ENCODE results near the gene RAB28. TPM values are rescaled to one million over a fixed set of nuclear protein-coding genes. Genes with fewer than 3 reads are reported as not detected.

RAB28 gene
- 10 to 100 TPM; 14.9 to 22.1 (median 18.8) TPM for polyA plus RNA-seq (ENCODE audit: insufficient read length in 10 of 10)
- long read RNA-seq, donor 1, partial matches to known transcripts, result 0 of 3 reads
- long read RNA-seq, donor 1, other reads (novel, unspliced or antisense), result 0 of 3 reads
- long read RNA-seq, donor 2, partial matches to known transcripts, result 0 of 2 reads
- long read RNA-seq, donor 2, other reads (novel, unspliced or antisense), result 0 of 2 reads
- long read RNA-seq, donor 3, result 0 reads
- long read RNA-seq, donor 4, partial matches to known transcripts, result 0 of 3 reads
- long read RNA-seq, donor 4, other reads (novel, unspliced or antisense), result 0 of 3 reads
- long read RNA-seq, donor 5, transcript RAB28-202 (7 exons, 1,715 nt), result major isoform, 6 of 6 reads
- long read RNA-seq, donor 5, partial matches to known transcripts, result 0 of 6 reads
- long read RNA-seq, donor 5, other reads (novel, unspliced or antisense), result 0 of 6 reads
- long read RNA-seq, donor 6, partial matches to known transcripts, result 0 of 5 reads
- long read RNA-seq, donor 6, other reads (novel, unspliced or antisense), result 0 of 5 reads
- long read RNA-seq, donor 7, partial matches to known transcripts, result 0 of 3 reads
- long read RNA-seq, donor 7, other reads (novel, unspliced or antisense), result 0 of 3 reads
- long read RNA-seq, donor 8, transcript RAB28-202 (7 exons, 1,715 nt), result major isoform, 5 of 12 reads
- long read RNA-seq, donor 8, partial matches to known transcripts, result 7 of 12 reads
- long read RNA-seq, donor 8, other reads (novel, unspliced or antisense), result 0 of 12 reads
- long read RNA-seq, donor 9, result 0 reads

DNA sequence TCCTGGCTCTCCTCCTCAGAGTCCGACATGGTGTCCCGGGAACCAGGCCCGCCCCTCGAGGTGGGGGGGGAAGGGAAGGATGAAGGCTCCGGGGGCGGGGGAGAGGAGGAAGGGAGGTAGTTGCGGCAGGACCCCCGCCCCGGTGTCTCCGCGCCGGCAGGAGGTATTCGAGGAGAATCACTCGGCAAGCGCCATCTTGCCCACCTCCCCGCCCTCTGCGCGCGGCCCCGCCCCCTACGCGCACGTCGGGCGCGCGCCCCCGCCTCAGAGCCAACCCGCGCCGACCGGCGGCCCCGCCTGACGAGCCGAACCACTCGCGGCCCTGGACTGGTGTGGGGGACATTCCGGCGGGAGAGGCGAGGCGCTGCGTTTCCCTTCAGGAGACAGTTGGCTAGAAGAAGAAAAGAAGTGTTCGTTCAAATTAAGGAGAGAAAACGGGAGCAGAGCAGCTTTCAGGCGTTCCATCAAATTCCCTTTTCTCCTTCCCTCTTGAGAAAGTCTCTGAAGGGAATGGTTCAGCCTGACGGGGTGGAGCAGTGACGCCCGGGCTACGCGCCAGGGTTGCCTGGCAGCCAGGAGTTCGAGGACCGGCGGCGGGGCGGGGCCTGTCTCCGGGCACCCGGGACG lies at the start of gene RAB28:
TSS of gene RAB28 (minus strand) at position 219 of the 627 bp plus-strand sequence.
- peak; percentile 95 to 98 (median 98) for DNase-seq

DNA sequence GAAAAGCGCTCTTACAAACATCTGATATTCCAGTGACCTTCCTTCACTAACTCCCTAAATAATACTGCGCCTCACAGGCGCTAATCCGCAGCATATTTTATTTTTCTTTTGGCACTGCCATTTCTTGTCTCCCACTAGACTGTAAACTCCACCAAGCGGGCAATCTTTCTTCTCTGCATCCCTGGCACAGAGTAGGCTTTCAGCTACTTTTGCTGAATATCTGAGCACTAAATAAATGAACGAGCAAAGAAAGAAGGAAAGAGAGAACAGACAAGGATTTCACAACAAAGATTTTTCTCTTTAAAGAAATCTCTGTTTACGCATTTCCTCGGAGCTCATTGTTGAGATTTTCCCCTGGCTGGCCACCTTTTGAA lies 47.5 kb upstream of the RAB28 start:
- no peak for DNase-seq

DNA sequence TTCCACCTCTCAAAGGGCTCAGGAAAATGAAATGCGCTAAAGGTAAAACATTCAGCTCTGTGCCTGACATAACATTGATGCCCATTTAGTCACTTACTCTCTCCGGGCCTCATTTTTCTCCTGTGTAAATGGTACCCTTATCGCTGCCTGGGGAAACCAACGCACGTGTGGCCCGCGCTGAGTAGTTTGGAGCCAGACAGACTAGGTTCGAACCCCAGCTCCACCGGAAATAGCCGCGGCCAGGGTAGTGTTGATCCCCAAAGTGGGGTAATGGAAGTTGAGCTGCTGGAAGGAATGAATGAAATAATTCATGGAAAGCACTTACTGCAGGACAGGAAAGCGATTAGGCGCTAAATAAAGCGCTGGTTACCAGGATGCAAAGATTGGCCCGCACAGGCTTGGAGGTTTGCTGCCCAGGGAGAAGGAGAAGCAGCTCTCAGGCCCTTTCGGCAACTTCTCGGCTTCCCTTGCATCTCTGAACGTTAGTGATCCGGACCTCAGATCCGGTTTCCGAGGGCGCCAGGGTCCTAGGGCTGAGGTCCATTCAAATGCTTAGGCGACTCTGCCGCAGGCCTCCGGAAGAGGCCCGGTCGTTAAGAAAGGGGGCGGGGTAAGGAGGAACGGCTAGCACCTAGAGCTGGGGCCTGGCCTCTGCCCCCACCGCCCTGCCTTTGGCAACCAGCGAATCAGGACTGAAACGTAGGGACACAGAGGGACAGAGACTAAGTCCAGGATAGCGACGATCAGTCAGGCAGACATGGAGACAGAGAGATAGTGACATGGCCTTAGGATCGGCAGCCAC lies 46.9 kb upstream of the RAB28 start:
- no peak for DNase-seq

DNA sequence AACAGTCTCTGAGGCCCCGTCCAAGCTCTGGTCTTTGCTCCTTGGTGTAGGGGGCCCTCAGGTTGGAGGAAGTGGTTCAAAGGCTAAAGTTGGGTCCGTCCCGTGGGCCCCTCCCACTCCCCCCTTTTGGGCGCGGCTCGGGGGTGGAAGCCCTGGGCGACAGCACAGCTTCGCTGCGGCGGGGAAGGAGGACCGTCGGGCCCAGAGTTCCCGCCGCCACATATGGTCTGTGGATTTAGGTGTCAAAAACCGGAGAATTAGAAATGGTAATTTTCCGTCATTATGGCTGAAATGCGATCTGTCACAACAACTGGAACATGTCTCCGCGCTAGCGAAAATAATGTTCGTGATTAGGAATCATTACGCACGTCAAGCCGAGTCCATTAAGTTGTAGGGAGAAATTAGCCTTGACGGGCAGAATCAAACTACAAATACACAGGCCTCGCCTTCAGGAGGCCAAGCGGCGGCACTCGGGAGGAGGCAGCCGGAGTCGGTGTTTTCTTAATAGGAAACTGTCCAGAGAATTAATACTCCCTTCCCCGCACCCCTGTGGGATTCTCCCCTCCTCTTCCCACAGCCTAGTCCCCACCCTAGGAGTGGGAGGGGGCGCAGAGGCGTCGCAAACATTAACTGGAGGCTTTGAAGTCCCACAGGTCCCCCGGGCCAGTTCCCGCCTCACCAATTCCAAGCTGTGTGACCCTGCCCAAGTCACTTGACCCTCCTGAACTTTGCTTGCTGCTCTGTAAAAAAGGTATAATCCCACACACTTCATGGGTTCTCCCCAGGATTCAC lies 45.2 kb upstream of the RAB28 start:
- DNase-seq, result no peak

DNA sequence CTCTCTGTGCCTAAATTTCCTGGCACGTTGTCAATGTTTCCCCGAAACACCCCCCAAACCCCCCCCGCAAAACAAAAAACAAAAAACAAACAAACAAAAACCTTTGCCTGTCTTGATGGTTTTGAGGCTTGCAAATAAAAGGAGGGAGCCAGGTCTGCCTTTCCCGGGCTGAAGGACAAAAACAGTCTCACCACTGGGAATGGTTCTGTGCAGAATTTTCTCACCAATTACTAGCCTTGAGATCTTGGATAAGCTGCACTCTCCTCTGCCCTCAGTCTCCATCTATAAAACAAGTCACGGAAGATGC lies 44.6 kb upstream of the RAB28 start:
- no peak for DNase-seq

DNA sequence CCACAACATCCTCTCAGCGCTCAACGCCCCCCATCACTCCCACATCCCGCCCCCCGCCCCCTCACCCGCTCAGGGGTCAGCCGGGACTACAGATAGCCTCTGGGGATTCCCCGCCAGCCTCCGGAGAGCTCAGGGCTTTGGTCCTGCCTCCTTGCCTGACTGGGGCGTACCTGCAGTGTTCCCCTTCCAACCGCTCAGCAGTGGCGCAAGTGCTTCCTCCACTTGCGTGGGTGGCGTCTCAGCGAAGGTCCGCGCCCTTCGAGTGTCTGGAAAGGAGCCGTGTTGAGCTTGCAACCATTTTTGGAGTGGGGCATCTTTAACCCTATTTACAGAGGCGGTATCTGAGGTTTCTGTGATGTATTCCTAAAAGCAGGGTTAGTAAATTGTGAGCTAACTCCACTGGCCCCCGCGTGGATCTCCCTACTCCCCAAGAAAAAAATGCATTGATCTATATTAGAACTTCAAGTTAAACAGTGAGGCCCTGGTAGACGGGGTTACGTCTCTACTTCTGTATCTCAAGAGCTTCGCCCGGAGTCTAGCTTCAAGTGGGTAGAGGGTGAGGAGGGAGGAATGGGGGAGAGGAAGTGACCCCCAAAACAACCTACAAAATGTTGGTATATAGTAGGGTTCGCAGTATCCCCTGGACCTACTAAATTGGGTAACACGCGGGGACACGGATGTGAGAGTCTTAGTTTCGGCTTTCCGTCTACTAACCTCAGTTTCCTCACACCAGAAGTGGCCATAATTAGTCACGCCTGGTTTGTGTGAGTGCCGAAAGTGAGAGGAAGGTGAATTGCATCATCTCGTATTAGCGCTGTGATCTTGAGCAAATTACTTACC lies 44.1 kb upstream of the RAB28 start:
- DNase-seq, result no peak

DNA sequence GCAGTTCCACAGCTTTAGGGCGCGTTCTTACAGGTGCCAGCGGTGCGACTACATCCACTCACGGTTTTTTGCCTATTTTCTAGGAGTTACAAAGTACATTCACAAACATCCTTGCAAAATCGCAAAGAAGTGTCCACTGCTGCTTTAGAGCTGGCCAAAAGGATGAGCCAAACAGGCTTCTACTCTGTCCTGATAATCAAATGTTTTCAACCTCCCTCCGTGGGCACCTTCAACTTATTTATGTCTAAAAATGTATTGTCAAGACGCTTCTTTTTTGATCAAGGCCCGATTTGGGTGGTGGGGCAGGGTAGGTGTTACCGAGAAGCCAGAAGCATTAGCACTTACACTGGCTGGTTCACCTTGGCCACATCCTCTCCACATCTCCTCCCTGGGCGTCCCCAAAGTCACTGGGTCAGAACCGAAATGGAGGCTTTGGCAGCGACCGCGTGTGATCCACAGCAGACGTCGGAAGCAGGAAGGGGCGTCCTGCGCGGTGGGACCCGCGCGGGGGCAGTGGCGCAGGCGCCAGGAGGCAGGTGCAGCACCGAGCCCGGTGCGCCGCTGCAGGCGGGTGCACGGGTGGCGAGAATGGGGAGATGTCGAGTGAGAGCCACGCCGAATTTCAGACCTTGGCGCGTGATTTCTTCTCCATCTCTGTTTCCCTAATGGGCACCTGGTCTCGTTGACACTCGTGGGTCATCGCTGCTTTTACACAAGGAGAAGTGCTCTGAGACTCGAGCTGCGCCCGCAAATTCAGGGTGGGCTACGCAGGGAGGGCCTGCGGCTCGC lies 43.2 kb upstream of the RAB28 start:
- DNase-seq, result no peak

DNA sequence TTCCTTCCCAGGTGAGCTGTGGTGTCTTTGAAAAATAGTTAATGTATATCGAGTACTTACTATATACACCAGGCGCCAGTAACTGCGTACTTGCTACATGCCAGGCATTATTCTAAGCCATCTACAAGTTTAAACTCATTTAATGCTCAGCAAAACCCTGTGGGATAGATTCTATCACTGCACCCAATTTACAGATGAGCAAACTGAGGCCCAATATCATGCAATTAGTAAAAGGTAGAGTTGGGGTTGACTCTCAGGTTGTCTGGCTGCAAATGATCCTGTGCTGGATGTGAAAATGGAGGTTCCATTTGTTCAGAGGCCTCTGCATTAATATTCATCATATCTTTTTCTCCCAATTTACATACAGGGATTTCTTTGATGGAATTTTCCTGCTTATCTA lies 42.5 kb upstream of the RAB28 start:
- no peak for DNase-seq

DNA sequence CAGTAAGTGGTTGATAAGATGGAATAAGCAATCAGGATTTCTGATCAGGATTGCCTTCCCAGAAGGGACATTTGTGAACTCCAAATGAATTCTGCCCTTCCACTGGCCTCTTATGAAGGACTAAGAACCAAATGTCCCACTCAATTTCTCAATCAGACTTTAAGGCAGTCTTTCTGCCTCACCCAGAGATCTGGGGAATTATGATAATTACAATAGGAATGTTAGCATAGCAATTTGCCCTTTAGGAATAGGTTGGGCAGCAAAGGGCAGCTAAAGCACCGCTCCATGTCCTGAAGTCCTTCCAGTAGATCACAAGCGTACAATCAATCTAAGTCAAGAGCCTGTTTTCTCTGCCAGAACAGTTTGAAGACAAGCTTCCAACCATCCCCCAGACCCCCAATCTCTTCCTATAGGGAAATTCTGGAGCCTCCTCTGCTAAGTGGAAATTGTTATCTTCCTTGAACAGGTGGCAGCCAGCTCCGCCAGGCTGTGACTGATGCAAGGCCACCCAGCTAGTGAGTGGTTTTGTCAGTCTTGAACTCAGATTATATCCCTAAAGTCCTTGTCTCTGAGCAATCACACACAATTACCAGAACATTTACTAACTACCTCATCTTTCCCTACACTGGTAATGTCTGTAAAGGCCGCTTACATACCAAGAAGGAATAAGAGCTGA lies 41.6 kb upstream of the RAB28 start:
- no peak for DNase-seq

DNA sequence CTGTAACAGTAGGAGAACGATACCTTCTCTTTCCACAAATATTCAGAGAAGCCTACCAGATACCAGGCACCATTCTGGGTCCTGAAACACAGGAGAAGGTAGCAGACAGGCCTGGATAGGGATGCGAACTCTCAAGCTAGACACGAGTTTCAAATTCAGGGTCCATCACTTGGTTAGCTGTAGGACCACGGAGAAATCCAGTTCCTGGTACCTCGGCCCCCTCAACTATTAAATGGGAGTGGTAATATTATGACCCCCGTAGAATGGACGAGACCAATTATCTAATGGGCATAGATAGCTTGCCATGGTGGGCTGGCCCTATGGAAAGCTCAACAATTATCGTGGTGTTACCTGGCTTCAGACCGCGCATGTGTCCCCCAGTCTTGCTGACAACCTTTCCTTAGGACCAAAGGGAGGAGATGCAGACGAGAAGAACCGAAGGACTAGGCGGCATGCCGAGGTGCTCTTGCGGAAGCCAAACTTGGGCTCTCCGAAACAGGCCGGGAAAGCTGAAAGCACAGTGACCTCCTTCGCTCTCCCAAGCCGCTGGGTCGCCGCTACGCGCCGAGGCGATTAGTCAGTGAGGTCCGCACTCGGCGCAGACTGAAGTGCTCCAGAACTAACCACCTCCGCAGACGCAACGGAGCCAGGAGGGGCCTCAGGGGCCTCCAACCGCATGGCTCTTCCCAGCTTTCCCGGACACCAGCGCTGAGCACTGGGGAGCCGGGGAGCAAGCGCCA lies 40.5 kb upstream of the RAB28 start:
- DNase-seq, result no peak

DNA sequence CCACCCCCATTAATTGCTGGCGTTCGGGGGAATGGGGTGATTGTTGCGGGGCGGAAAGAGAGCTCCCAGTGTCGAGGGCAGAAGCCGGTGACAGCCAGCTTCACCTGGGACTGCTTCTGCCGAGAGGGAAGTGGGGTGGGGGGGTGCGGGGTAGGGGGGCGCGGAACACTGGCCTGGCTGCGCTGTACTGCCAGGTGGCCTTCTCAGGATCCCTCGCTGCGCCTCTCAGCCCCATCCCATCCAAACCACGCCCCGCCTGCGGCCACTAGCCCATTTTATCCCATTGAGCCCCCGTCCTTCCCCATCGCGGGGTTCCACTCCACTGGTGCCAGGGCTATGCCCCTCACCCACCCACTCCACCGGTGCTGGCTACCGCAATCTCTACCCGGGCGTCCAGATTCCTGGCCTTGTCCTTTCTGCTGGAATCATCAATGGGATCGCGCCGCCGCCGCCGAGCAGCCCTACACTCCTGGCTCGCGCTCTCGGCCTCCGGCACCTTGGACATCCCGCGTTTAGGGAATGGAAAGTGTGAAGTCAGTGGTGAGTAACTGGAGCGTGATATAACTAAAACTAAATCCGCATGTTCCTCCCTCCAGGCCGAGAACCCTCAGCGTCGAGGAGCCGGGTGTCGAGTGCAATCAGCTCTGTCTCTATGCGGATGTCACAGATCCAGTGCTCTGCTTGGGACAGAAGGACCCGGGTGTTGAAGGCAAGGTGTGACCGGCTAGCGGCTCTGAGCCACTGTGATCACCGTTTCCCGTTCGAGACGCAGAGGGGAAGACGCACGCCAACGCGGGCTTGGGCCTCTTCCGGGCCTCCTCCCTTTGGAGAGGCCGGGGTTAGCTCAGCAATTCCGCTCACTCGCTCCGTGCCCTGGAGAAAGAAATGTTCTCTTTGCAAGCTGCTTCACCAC lies 39.7 kb upstream of the RAB28 start:
- no peak for DNase-seq

DNA sequence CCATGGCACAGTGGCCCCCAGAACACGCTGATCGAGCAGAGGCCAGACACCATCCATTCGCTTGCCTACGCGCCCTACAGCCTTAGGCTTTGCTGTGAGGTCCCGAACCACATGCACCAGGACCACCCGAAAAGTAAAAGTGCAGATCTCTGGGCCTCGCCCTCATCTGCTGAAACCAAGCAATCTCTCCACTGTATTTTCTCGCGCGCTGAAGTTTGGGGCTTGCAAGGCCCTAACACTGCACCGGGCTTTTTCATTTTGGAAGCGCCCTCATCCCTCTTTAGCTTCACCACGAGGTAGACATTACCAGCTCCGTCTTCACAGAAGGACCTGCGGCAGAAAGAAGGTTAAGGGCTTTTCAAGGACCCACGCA lies 39.0 kb upstream of the RAB28 start:
- DNase-seq, result no peak

DNA sequence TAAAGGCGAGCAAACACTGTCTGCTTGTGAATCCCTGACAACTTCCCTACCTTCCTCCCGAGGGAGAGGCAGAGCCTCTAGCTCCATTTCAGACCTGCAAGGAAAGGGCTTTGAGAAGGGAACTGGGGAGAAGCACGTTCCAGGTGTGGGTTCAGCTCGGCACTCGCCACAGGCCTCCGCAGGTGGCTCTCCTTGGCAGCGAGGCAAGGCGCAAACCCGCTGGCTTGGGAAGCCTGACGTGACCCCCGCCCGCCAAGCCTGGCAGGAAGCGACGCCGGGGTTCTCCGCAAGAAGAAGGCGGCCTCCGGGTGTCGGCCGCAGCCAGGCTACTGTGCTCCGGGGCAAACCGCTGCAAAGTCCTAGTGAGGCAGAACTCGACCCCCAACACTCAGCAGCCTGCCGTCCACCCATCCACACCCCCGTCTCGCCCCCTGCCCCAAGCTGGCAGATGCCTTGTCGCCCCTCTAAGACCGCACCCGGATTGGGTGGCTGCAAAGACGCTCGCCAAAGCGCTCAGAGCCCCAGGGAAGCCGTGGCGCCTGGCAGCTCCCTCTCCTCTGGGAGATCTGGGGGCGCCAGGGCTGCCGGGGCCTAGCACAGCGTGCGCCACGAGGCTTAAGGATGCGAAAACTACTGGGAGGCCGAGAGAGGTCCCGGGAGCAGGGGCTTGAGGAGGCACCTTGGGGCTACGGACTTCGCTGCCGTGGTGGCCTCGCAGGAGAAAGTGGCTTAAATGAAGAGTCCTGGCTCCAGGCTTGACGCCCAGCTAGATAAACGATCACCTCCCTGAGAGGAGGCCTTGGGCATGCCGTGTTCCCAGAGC lies 38.4 kb upstream of the RAB28 start:
- DNase-seq, result no peak

DNA sequence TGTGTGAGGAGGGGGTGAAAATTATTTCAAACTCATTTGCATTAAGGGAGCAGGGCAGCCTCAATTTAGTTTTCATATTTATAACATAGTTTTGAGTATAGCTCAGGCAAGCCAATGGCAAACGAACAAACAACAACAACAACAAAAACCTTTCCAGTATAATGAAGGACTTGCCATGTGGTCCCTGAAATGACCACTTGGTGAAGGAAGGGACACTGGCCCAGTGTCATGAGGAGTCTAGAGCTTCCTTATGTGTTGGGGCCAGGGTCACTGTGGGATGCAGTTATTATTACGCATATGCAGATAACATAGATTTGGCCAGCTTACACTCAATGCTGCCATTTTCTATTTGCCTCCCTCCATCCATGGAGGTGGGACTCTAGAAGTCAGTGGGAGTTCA lies 36.9 kb upstream of the RAB28 start:
- no peak for DNase-seq

DNA sequence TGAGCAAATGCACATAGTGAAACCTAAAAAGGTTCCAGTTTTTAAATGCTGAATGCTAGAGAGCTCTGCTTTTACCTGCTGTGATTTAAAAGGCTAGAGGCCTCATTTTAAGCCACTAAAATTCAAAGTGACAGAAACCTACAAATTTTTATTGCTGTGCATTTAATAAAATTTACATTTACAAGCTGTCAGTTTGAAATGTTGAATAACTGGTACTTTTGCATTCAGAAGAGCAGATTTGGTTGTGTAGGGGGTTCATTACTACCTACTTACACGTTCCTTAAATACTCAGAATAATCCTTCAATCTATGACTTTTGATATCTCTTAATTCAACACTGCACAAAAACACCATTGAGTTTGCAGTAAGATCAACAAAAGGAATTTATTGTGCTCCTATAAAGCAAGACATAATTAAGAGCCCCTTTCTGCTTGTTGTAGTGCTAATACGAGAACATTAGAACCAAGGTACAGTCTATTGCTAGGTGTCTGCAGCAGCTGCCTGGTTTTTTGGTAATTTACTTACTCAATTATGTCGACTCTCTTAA lies 32.2 kb upstream of the RAB28 start:
- DNase-seq, result no peak

DNA sequence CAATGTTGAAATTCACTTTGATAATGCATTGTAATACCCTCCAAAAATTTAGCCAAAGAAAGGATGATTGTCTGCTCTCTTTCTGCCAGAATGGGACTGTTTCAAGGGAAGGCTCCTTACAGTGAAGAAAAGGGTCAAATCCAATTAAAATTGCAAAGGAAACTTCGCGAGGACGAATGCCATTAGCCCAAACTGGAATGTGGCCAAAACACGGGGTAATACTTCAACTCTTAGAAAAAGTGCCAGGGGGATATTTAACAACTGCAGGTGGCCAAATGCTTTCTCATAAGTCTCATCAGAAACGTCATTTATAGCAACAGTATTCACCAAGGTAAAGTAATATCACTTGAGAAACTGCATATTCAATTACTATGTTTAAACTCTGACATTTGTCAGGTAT lies 31.1 kb upstream of the RAB28 start:
- DNase-seq, result no peak

Measured in muscle of back (tissue), 13 donors.